ACC112 (cell line): ENCODE measurements around the gene ZNF107.
"Not testable (repeated sequence)": the region's sequence is repeated elsewhere in the genome, so short reads cannot be mapped to it uniquely, and the experiment has no call there.

Source experiments
- H2AFZ ChIP-seq: fragments of 200-600 bp; sonication (generic); one replicate; pipeline ENCODE4 v1.6.0; 2017; ENCODE audit warnings: antibody characterized with exemption, low read length; ENCODE audit not compliant: unreplicated experiment
- H3K27ac ChIP-seq: fragments of 200-600 bp; sonication (generic); 2 replicates; pipeline ENCODE4 v1.5.1; 2014; ENCODE audit warnings: low read depth, mild to moderate bottlenecking, antibody characterized with exemption, low read length, moderate library complexity
- H3K27me3 ChIP-seq: fragments of 200-600 bp; sonication (generic); 2 replicates; pipeline ENCODE4 v1.6.1; 2014; ENCODE audit warnings: mild to moderate bottlenecking, antibody characterized with exemption, low read length, moderate library complexity, mixed read lengths; ENCODE audit not compliant: insufficient read depth
- H3K36me3 ChIP-seq: fragments of 200-600 bp; sonication (generic); 2 replicates; pipeline ENCODE4 v1.6.1; 2016; ENCODE audit warnings: mild to moderate bottlenecking, antibody characterized with exemption, low read length, moderate library complexity, mixed read lengths; ENCODE audit not compliant: insufficient read depth
- H3K4me1 ChIP-seq: fragments of 200-600 bp; sonication (generic); one replicate; pipeline ENCODE4 v1.6.1; 2016; ENCODE audit warnings: low read length, mixed read lengths; ENCODE audit not compliant: insufficient read depth, unreplicated experiment, control insufficient read depth
- H3K4me3 ChIP-seq: fragments of 200-600 bp; sonication (generic); 2 replicates; pipeline ENCODE4 v1.5.1; 2014; ENCODE audit warnings: mild to moderate bottlenecking, low read depth, low read length
- H3K79me2 ChIP-seq: fragments of 200-600 bp; sonication (generic); one replicate; pipeline ENCODE4 v1.6.0; 2016; ENCODE audit warnings: low read length; ENCODE audit not compliant: control insufficient read depth, unreplicated experiment, insufficient read depth

ZNF107 gene

DNA sequence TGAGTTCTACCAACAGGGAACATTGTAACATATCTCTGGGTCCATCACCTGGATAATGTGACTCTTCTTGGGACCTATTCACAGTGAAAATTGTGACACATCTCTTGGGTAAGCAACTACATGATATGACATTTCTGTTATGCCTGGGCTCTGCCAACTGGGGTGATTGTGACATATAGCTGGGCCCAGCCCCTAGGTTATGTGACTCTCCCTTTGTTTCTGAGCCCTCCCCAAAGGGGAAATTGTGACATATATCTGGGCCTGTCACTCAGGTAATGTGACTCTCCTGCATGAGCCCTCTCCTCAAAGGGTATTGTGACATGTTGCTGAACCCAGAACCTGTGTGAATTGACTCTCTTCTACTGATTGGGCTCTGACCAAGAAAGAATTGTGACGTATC is 22.4 kb upstream of the ZNF107 start:
- Histone ChIP-seq H3K4me3 (no peak overlapping the region), H3K79me2 (no peaks in the 10 kb centered on the region), H2AFZ (no peak overlapping the region), H3K36me3 (no peaks in the 10 kb centered on the region), H3K27ac (no peak overlapping the region), H3K4me1 (no peaks in the 10 kb centered on the region), H3K27me3 (peaks cover 2% of the 10 kb centered on the region; the same call in 1 of the 2 replicates)

DNA sequence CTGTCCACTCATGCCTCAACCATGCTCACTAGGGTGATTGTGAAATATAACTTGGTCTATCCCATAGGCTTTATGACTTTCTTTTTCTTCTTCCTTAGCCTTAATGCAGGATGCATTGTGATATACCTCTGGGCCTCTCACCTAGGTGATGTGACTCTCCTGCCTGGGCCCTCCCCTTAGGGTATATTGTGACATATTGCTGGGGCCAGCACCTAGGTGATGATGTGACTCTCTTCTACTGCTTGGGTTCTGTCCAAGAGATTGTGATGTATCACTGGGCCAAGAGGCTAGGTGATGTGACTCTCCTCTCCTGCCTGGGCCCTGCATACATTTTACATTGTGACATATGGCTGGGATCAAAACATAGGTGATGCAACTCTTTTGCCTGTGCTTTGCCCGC is 14.7 kb upstream of the ZNF107 start:
- Histone ChIP-seq H3K27ac (no peak overlapping the region), H2AFZ (no peak overlapping the region), H3K4me1 (no peaks in the 10 kb centered on the region), H3K27me3 (peaks cover 7% of the 10 kb centered on the region; the same call in 1 of the 2 replicates), H3K36me3 (no peaks in the 10 kb centered on the region), H3K4me3 (no peak overlapping the region), H3K79me2 (no peaks in the 10 kb centered on the region)

DNA sequence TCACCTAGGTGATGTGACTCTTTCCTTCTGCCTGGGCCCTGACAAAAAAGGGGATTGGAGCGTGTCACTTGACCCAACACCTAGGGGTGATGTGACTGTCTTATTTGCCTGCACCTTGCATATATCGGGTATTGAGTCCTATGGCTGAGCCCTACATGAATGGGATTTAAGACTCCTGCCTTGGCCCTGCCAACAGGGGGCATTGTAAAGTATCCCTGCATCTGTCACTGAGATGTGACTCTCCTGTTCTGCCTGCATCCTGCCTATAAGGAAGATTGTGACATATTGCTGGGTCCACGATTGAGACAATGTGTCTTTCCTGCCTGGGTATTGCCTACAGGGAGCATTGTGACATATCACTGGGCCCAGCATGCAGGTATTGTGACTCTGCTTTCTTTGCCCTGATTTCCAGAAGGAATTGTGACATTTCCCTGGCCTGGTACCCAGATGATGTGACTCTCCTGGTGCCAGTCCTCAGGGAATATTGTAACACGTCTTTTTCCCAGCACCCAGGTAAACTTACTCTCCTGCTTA is 14.2 kb upstream of the ZNF107 start:
- Histone ChIP-seq H3K27ac (no peak overlapping the region), H3K4me3 (no peak overlapping the region), H2AFZ (no peak overlapping the region), H3K4me1 (no peaks in the 10 kb centered on the region), H3K79me2 (no peaks in the 10 kb centered on the region), H3K27me3 (peaks cover 7% of the 10 kb centered on the region; the same call in 1 of the 2 replicates), H3K36me3 (no peaks in the 10 kb centered on the region)

DNA sequence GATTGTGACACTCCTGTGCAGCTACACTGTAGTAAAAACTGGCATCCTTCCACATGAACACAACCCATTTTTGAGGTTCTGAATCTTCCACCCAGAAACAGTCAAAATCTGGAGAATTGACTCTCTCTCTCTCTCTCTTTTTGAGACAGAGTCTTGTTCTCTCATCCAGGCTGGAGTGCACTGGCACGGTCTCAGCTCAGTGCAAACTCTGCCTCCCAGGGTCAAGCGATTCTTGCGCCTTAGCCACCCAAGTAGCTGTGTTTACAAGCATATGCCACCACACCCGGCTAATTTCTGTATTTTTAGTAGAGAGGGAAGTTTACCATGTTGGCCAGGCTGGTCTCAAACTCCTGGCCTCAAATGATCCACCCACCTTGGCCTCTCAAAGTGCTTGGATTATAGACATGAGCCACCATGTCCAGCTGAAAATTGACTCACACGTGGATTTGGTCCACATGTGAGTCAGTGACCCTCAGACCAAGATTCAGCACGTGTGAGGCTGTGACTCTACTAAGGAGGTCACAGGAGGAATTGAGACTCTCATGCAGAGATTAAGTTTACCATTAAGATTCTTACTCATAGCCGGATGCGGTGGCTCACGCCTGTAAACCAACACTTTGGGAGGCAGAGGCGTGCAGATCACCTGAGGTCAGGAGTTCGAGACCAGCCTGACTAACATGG is 12.1 kb upstream of the ZNF107 start:
- Histone ChIP-seq H3K27me3 (peaks cover 2% of the 10 kb centered on the region; the same call in 1 of the 2 replicates), H3K4me3 (no peak overlapping the region), H3K27ac (no peak overlapping the region), H2AFZ (no peak overlapping the region), H3K36me3 (no peaks in the 10 kb centered on the region), H3K79me2 (no peaks in the 10 kb centered on the region), H3K4me1 (no peaks in the 10 kb centered on the region)

DNA sequence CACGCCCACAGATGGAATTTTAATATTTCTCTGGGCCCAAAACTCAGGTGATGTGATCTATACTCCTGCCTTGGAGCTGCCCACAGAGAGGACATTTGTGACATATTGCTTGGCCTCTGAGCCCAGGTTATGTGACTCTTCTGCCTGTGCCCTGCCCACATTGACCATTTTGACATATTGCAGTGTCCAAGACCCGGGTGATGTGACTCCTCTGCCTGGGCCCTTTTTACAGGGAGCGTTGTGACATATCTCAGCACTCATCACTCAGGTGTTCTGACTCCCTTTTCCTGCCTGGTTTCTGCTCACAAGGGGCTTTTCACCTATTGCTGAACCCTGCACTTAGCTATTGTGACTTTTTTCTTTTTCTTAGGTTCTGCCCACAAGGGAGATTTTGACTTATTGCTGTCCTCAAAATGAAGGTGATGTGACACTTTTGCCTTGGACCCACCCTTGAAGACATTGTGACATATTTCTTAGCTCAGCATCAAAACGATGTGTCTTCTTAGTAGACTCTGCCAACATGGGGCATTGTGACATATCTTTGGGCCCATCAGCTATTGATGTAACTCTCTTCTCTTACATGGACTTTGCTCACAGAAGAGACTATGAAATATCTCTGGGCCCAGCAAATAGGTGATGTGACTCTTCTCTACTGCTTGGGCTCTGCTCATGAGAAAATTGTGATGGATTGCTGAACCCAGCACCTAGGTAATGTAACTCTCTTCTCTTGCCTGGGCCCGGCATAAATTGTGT is 11.0 kb upstream of the ZNF107 start:
- H3K4me3 ChIP-seq = no peak overlapping the region
- no peaks in the 10 kb centered on the region for H3K36me3 ChIP-seq
- no peak overlapping the region for H3K27ac ChIP-seq
- H3K79me2 ChIP-seq = no peaks in the 10 kb centered on the region
- no peaks in the 10 kb centered on the region for H3K27me3 ChIP-seq
- no peaks in the 10 kb centered on the region for H3K4me1 ChIP-seq
- no peak overlapping the region for H2AFZ ChIP-seq

DNA sequence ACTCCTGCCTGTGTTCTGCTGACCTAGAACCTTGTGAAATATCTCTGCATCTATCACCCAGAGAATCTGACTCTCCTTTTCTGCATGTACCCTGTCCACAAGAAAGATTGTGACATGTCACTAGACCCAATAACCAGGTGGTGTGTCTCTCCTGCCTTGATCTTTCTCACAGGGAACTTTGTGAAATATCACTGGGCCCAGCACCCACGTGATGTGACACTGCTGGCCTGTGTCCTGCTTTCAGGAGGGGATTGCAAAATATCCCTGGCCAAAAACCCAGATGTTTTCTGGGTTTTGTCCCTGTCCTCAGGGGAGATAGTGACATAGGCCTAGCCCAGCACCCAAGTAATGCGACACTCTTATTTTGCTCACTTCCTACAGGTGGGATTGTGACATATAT is 10.1 kb upstream of the ZNF107 start:
- no peak overlapping the region for H3K4me3 ChIP-seq
- H3K79me2 ChIP-seq = no peaks in the 10 kb centered on the region
- no peaks in the 10 kb centered on the region for H3K27me3 ChIP-seq
- H3K4me1 ChIP-seq = no peaks in the 10 kb centered on the region
- no peak overlapping the region for H2AFZ ChIP-seq
- H3K27ac ChIP-seq = no peak overlapping the region
- H3K36me3 ChIP-seq = no peaks in the 10 kb centered on the region

DNA sequence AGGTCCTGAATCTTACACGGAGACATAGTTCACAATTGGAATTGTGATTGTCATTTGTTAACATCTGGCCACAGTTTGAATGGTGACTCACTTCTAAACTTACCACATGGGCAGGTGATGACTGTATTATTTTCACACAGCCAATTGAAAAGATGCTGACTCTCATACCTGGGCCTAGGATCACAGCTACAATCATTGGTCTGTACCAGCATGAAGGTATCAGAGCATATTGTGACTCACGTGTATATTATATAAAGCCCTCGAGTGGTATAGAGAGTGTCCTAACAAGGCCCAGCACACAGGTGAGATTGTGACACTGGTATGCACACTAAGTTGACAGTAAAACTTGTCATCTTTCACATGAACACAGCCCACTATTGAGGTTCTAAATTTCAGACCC is 9.4 kb upstream of the ZNF107 start:
- no peaks in the 10 kb centered on the region for H3K27me3 ChIP-seq
- no peak overlapping the region for H3K27ac ChIP-seq
- no peaks in the 10 kb centered on the region for H3K79me2 ChIP-seq
- no peak overlapping the region for H3K4me3 ChIP-seq
- H3K36me3 ChIP-seq = no peaks in the 10 kb centered on the region
- no peak overlapping the region for H2AFZ ChIP-seq
- no peaks in the 10 kb centered on the region for H3K4me1 ChIP-seq

DNA sequence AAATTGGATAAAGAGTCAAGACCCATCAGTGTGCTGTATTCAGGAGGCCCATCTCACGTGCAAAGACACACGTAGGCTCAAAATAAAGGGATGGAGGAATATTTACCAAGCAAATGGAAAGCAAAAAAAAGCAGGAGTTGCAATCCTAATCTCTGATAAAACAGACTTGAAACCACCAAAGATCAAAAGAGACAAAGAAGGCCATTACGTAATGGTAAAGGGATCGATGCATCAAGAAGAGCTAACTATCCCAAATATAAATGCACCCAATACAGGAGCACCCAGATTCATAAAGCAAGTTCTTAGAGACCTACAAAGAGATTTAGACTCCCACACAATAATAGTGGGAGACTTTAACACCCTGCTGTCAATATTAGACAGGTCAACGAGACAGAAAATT is 3.8 kb upstream of the ZNF107 start:
- H3K36me3 ChIP-seq, H2AFZ ChIP-seq, H3K4me1 ChIP-seq, H3K27ac ChIP-seq, H3K4me3 ChIP-seq, H3K27me3 ChIP-seq: not testable (repeated sequence)
- peaks cover 12% of the 10 kb centered on the region for H3K79me2 ChIP-seq

DNA sequence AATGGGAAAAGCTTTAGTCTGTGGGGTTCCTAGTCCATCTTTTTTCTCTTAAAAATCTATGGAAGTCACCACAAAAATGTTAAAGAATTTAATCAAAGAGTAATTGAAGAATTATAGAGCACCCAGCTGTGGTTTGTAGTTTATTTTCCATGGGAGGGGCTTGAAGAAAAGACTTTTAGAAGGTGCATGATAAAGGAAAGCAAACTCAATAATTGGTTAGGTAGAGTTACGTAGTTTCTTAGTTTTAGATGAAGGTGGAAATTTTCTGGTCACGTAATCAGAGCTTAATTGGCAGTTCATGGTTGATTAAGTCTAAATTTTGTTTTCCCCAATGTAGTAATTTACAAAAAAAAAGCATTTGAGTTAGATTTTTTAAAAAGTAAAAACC is 724 bp downstream of the ZNF107 start:
- H3K4me1 ChIP-seq = peaks cover 10% of the 10 kb centered on the region
- peak overlapping the region; percentile 84 for H2AFZ ChIP-seq

DNA sequence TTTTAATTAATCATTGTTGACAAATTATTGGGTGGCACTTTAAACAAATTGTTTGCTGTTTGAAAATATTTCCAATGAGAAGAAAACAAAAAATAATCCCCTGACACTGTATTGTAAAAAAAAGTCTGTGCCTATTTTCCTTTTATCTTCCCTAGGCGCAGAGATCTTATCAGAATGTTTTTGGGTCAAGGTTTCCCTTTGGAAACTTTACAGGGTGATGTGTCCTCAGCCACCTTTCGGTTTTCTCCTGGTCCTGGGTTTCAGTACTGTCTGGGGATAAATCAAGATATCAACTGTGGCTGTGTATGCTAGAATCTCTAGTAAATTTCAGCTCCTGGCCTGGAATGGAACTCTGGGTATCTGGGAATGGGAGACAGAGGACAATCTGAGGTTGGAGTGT is 1.4 kb downstream of the ZNF107 start:
- Histone ChIP-seq H2AFZ (no peak overlapping the region), H3K4me1 (peaks cover 10% of the 10 kb centered on the region), H3K36me3 (peaks cover 18% of the 10 kb centered on the region), H3K4me3 (peak overlapping the region; percentile 90), H3K27me3 (no peaks in the 10 kb centered on the region), H3K27ac (no peak overlapping the region), H3K79me2 (peaks cover 59% of the 10 kb centered on the region)

More for the DNA sequence above, 724 bp downstream of the ZNF107 start:
- Histone ChIP-seq H3K36me3 (peaks cover 17% of the 10 kb centered on the region), H3K27me3 (no peaks in the 10 kb centered on the region), H3K4me3 (peak overlapping the region; percentile 90), H3K27ac (peak overlapping the region; percentile 45; the same call in 1 of the 2 replicates), H3K79me2 (peaks cover 54% of the 10 kb centered on the region)

DNA sequence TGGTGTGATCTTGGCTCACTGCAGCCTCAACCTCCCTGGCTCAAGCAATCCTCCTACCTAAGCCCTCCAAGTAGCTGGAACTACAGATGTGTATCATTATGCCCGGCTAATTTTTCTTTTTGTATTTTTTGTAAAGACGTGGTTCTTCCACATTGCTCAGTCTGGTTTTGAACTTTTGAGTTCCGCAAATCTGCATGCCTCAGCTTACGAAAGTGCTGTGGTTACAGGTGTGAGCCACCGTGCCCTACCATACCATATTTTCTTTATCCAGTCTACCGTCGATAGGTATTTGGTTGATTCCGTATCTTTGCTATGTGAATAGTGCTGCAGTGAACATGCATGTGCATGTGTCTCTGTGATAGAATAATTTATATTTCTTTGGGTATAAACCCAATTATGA is 6.5 kb downstream of the ZNF107 start:
- peaks cover 25% of the 10 kb centered on the region for H3K36me3 ChIP-seq

More for the DNA sequence above, 6.5 kb downstream of the ZNF107 start:
- H2AFZ ChIP-seq = no peak overlapping the region
- H3K27me3 ChIP-seq = no peaks in the 10 kb centered on the region
- no peak overlapping the region for H3K27ac ChIP-seq
- peaks cover 5% of the 10 kb centered on the region for H3K4me1 ChIP-seq
- peaks cover 93% of the 10 kb centered on the region for H3K79me2 ChIP-seq
- no peak overlapping the region for H3K4me3 ChIP-seq
